Stimulated activated memory B cell treated with anti-CD40 and anti-IgM and Interleukin-4, amounts not matched to agents 10 μg/mL and 1 μg/mL and 100 μg/mL, for 72 hours (primary cell): ENCODE results near the gene RAB27B.
A peak's percentile ranks its signal among the peaks of the same experiment; 100 is the strongest.

Experiments used
- ATAC-seq: fragments of 150-1000 bp; cut with Tn5 transposase; 2 replicates; pipeline ENCODE4 v1.10.0; 2021
- H3K27ac Mint-ChIP-seq: one replicate; pipeline ENCODE4 v1.8.0; 2022; ENCODE audit warnings: mild to moderate bottlenecking, mixed read lengths
- H3K27me3 Mint-ChIP-seq: one replicate; pipeline ENCODE4 v1.8.0; 2022; ENCODE audit warnings: mixed read lengths
- H3K36me3 Mint-ChIP-seq: one replicate; pipeline ENCODE4 v1.8.0; 2022; ENCODE audit warnings: mixed read lengths
- H3K4me1 Mint-ChIP-seq: one replicate; pipeline ENCODE4 v1.8.0; 2022; ENCODE audit warnings: mixed read lengths
- H3K4me3 Mint-ChIP-seq: one replicate; pipeline ENCODE4 v1.8.0; 2022; ENCODE audit warnings: mild to moderate bottlenecking, moderate library complexity, mixed read lengths
- H3K9me3 Mint-ChIP-seq: one replicate; pipeline ENCODE4 v1.8.0; 2022; ENCODE audit warnings: mixed read lengths

The RAB27B gene, protein sequence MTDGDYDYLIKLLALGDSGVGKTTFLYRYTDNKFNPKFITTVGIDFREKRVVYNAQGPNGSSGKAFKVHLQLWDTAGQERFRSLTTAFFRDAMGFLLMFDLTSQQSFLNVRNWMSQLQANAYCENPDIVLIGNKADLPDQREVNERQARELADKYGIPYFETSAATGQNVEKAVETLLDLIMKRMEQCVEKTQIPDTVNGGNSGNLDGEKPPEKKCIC

DNA sequence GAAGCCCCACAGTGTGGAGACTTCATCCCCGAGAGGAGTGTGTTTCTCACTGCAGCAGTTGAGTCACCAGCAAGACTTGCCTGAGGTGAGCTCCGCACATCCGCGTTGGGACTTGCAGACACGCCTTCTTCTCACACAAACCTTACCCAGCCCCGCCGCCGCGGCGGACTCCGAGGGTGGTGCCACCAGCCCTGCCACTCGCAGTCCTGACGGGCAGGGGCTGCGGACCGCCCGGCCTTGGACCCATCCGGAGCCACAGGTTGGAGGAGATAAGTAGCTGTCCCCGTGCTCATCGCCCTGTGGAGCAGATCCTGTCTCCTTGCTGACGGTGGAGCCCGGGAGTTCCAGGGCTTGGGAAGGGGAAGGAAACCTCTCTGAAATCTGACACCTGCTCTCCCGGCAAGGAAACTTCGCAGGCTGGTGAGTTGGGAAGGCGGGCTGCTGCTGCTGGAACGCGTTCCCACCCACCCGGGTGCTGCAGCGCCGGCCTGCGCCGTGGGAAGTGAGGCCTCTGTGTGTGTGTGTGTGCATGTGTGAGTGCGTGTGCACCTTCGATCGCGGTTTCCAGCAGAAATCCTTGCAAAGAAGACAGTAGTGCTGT, at the start of gene RAB27B:
Gene RAB27B (plus strand): TSS at position 197 of the 601 bp plus-strand sequence. CDS start 49,109 bp downstream, outside the sequence.
- ATAC-seq = peak; percentile 77
- peaks cover 61% of the 10 kb centered on the region for H3K27me3 Mint-ChIP-seq
- peak within 1 kb of the TSS; percentile 76 for H3K4me3 Mint-ChIP-seq
- H3K27ac Mint-ChIP-seq = no peak within 1 kb of the TSS
- peaks cover 6% of the 10 kb centered on the region for H3K36me3 Mint-ChIP-seq
- peaks cover 9% of the 10 kb centered on the region for H3K4me1 Mint-ChIP-seq
- peaks cover 8% of the 10 kb centered on the region for H3K9me3 Mint-ChIP-seq

DNA sequence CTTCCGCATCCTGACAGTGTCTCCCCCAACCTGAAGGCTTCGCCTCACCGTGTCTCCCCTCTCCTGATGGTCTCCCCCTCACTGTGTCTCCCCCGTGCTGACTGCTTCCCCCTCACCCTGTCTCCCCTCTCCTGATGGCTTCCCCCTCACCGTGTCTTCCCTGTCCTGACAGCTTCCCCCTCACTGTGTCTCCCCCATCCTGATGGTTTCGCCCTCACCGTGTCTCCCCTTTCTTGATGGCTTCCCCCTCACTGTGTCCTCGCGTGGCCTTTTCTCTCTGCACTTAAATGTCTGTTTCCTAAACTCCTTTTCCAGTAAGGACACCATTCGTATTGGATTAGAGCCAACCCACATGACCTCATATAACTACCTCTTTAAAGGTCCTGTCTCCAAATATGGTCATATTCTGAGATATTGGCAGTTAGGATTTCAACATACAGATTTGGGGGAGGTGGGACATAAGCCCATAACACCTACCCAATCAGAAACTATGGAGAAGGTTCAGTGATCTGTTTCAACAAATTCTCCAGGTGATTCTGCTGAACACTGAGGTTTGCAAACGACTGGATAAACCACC, 47.9 kb upstream of the RAB27B start:
- no peak overlapping the region for H3K4me3 Mint-ChIP-seq
- ATAC-seq = no peak
- H3K9me3 Mint-ChIP-seq = peaks cover 8% of the 10 kb centered on the region
- H3K27me3 Mint-ChIP-seq = peaks cover 9% of the 10 kb centered on the region
- no peak overlapping the region for H3K27ac Mint-ChIP-seq
- no peaks in the 10 kb centered on the region for H3K4me1 Mint-ChIP-seq
- no peaks in the 10 kb centered on the region for H3K36me3 Mint-ChIP-seq

DNA sequence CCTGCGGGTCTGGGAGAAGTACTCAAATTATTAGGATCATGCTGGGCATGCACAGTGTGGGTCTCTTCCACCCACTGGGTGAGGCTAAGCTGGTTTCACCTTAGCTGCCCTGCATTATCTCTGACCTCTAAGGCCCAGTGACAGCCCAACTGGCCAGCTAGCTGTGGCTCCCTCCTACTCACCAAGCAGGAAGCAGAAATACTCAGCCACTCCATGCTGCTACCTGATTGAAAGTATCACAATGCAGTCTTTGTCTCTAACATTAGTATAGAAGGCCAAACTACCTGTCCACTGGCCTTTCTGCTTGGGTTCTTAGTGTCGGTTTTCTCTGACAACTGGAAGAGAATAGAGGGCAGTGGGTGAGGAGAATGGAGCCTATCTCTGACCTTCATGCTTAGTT, 47.3 kb upstream of the RAB27B start:
- H3K4me3 Mint-ChIP-seq = no peak overlapping the region
- no peak for ATAC-seq
- H3K36me3 Mint-ChIP-seq = no peaks in the 10 kb centered on the region
- H3K4me1 Mint-ChIP-seq = no peaks in the 10 kb centered on the region
- peaks cover 8% of the 10 kb centered on the region for H3K9me3 Mint-ChIP-seq
- peaks cover 13% of the 10 kb centered on the region for H3K27me3 Mint-ChIP-seq
- H3K27ac Mint-ChIP-seq = no peak overlapping the region

DNA sequence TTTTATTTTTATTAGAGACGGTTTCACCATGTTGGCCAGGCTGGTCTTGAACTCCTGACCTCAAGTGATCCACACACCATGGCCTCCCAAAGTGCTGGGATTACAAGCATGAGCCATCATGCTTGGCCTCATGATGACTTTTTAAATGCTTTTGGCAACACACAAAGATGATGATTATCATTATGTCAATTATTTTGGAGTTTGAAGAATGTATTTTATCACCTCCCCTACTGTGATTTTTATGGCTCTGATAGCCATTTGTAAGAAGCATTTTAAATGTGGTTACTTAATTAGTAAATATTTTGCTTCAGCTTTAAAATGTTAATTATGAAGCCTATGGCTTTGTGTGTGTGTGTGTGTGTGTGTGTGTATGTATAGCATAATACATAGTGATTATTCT, 45.1 kb upstream of the RAB27B start:
- Mint-ChIP-seq H3K27ac (no peak overlapping the region), H3K4me1 (peaks cover 7% of the 10 kb centered on the region), H3K27me3 (peaks cover 13% of the 10 kb centered on the region), H3K9me3 (peaks cover 8% of the 10 kb centered on the region), H3K4me3 (no peak overlapping the region), H3K36me3 (no peaks in the 10 kb centered on the region)
- no peak for ATAC-seq

DNA sequence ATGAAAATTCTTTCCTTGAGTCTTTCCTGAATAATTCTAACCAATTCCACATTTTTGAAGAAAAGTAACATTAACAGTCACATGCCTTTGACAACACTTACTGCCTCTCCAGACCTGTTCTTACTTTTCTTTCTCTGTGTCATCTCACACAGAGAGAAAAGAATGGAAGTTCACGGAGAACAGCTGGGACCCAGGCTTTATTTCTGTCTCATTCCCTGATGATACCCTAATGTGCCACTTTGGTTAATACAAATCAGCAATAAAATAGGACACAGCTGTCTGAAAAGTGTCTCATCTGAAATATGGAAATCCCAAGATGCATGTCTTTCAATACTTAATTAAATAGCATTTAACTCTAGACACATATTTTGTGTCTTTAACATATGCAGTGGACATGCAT, 42.1 kb upstream of the RAB27B start:
- H3K4me1 Mint-ChIP-seq = peaks cover 7% of the 10 kb centered on the region
- no peak overlapping the region for H3K4me3 Mint-ChIP-seq
- no peak for ATAC-seq
- H3K9me3 Mint-ChIP-seq = no peaks in the 10 kb centered on the region
- H3K27me3 Mint-ChIP-seq = peaks cover 13% of the 10 kb centered on the region
- no peaks in the 10 kb centered on the region for H3K36me3 Mint-ChIP-seq
- H3K27ac Mint-ChIP-seq = no peak overlapping the region

DNA sequence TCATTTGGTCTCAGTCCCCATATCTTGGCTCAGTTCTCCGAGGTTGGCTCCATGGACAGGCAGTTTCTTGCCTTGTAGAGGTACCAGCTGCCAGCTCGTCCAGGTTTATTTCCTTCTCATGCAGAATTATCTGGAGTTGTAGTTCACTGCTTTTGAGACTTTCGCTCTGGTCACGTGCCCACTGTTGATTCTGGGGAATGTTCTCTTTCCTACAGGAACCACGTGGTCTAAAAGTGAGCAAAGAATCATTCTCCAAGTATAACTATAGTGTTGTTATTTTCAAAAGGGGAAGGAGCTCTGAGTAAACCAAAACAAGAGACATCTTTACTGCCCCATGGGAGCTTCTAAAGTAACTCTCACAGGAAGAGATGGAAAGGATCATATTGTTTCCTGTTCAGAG, 41.2 kb upstream of the RAB27B start:
- Mint-ChIP-seq H3K4me1 (peaks cover 7% of the 10 kb centered on the region), H3K4me3 (no peak overlapping the region), H3K36me3 (no peaks in the 10 kb centered on the region), H3K27ac (no peak overlapping the region), H3K9me3 (no peaks in the 10 kb centered on the region), H3K27me3 (peaks cover 13% of the 10 kb centered on the region)
- ATAC-seq = no peak

DNA sequence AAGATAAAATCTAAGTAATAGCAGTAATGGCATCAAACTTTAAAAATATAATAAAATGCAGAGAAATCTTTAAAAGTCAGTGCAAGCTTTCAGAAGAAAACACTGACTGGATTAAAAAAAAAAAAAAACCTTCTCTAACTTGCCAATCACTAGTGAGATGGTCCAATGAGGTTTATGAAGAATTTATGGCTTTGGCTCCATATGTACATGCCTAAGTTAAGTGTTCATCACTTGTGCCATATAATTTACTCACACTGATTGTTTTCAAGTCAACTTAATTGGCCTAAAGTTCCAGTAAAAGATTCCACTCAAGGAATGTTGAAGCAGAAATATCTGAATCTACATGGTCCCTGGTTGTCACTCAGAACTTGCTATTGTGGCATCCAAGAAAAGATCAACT, 40.7 kb upstream of the RAB27B start:
- Mint-ChIP-seq H3K27me3 (peaks cover 13% of the 10 kb centered on the region), H3K4me1 (peaks cover 7% of the 10 kb centered on the region), H3K4me3 (no peak overlapping the region), H3K27ac (no peak overlapping the region), H3K36me3 (no peaks in the 10 kb centered on the region), H3K9me3 (no peaks in the 10 kb centered on the region)
- ATAC-seq = no peak

DNA sequence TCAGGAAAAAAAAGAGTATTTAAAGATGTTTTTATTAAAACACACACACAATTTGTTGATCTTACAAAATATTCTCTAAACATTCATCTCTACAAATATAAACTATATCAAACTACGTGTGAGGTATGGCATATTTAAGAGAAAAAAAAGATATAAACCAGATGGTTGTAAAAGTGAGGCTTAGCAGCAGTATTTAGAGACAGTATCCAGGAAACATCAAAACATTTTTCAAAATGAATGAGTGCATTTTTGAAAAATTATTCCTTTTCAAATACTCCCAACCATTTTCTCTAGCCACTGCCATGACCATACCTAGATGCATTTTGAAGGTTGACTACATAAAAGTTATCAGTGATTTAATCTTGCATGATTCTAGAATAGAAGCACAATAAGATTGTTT, 38.2 kb upstream of the RAB27B start:
- Mint-ChIP-seq H3K9me3 (no peaks in the 10 kb centered on the region), H3K4me1 (peaks cover 7% of the 10 kb centered on the region), H3K4me3 (no peak overlapping the region), H3K27ac (no peak overlapping the region), H3K27me3 (peaks cover 6% of the 10 kb centered on the region), H3K36me3 (no peaks in the 10 kb centered on the region)
- no peak for ATAC-seq

DNA sequence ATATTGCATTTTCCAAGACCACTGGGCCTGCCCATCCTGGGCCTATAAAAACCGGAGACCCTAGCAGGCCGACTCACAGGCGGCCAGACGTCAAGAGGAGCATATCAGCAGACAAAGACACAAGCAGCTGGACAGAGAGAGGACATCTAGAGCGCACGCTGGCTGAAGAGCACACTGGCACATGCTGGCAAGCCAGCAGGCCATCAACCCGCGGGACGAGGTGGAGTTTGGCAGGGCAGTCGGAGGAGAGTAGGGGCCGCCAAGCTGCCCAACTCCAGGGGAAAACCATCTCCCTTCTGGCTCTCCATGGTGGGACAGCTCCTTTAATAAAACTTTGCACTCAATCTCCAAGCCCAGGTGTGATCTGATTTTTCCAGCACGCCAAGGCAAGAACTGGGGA, 36.6 kb upstream of the RAB27B start:
- H3K9me3 Mint-ChIP-seq = no peaks in the 10 kb centered on the region
- H3K27me3 Mint-ChIP-seq = no peaks in the 10 kb centered on the region
- H3K27ac Mint-ChIP-seq = no peak overlapping the region
- no peak overlapping the region for H3K4me3 Mint-ChIP-seq
- peaks cover 7% of the 10 kb centered on the region for H3K4me1 Mint-ChIP-seq
- ATAC-seq = no peak
- H3K36me3 Mint-ChIP-seq = no peaks in the 10 kb centered on the region

DNA sequence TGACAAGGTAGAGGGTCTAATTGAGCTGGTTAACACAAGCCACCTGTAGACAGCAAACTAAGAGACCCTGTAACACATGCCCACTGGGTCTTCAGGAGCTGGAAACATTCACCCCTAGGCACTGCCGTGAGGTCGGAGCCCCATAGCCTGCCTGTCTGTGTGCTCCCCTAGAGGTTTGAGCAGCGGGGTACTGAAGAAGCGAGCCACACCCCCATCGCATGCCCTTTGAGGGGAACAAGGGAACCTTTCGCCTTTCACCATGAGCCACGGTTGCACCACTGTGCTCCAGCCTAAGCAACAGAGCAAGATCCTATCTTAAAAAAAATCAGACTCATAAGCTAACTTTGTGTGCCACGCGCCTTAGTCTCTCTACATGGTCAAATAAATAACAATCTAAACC, 36.2 kb upstream of the RAB27B start:
- Mint-ChIP-seq H3K4me1 (peaks cover 6% of the 10 kb centered on the region), H3K27ac (no peak overlapping the region), H3K9me3 (no peaks in the 10 kb centered on the region), H3K4me3 (no peak overlapping the region), H3K27me3 (no peaks in the 10 kb centered on the region), H3K36me3 (no peaks in the 10 kb centered on the region)
- no peak for ATAC-seq

DNA sequence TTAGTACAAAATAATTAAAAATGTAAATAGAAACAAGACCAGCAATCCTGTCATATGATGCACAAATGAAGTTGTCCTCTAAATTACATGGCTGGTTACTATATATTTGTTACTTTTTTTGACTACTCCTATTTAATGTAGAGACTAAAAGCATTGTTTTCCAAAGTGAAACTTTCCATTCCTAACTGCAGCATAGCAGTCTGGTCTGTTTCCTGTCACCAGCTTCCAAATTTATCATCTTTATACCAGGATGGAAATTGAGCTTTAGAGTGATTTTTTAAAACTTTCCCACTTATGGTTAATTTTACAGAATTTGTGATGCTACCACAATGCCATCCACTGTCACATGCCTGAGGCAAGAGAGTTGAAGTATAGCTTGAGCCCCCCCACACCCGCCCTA, 33.5 kb upstream of the RAB27B start:
- ATAC-seq = no peak
- H3K27ac Mint-ChIP-seq = no peak overlapping the region
- no peak overlapping the region for H3K4me3 Mint-ChIP-seq
- no peaks in the 10 kb centered on the region for H3K27me3 Mint-ChIP-seq
- no peaks in the 10 kb centered on the region for H3K4me1 Mint-ChIP-seq
- no peaks in the 10 kb centered on the region for H3K9me3 Mint-ChIP-seq
- H3K36me3 Mint-ChIP-seq = no peaks in the 10 kb centered on the region

DNA sequence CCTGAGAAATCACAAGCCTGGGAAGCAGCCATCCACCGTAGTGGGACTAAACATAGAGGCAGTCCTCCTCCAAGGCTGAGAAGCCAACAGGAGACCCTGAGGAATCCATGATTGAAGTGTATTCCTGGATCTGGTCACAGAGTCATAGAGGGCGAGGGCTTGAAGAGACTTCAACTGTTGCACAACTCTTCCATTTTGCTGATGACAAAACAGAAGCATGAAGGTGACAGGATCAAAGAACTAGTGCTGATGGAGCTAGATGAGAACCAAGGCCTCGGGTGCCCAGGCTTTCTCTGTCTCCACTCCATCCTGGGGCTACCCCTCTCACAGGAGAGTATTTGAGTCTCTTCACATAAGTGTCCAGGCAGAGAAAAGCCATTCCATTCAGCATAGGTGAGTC, 30.1 kb upstream of the RAB27B start:
- no peaks in the 10 kb centered on the region for H3K9me3 Mint-ChIP-seq
- no peaks in the 10 kb centered on the region for H3K36me3 Mint-ChIP-seq
- H3K27me3 Mint-ChIP-seq = no peaks in the 10 kb centered on the region
- ATAC-seq = no peak
- no peaks in the 10 kb centered on the region for H3K4me1 Mint-ChIP-seq
- H3K27ac Mint-ChIP-seq = no peak overlapping the region
- H3K4me3 Mint-ChIP-seq = no peak overlapping the region

DNA sequence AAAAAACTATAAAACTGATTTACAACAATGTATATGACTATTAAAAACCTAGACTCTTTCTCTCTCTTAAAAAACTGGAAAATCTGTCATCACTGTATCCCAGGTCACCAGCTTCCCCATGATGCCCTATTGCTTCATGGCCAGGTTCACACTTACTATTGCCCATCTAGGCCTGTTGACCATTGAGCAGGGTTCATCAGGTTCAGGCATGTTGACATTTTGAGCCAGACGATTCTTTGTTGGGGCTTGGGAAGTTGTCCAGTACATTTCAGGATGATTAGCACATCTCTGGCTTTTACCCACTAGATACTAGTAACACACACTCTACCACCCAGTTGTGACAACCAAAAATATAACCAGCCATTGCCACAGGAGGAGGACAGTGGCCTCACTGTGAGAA, 26.9 kb upstream of the RAB27B start:
- Mint-ChIP-seq H3K27me3 (peaks cover 11% of the 10 kb centered on the region), H3K9me3 (no peaks in the 10 kb centered on the region), H3K27ac (no peak overlapping the region), H3K4me3 (no peak overlapping the region), H3K4me1 (peaks cover 10% of the 10 kb centered on the region), H3K36me3 (no peaks in the 10 kb centered on the region)
- ATAC-seq = no peak

DNA sequence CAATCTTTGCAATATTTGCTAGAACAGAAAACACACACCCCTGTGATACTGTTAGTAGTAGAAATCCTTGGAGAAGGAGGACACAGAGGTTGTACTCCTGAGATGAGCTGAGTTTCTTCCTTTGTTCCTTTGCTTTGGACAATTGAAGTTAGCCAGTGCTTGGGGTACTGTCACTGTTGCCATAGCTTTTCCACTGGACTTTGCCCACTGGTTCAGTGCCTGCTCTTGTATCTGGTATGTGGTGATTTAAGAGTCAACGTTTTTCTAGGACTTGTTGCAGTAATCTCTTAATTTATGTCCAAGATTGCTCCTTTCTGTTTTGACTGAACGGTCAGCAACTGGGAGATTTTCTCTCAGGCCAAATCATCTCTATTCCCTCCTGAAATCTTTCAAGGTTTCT, 26.1 kb upstream of the RAB27B start:
- Mint-ChIP-seq H3K4me3 (no peak overlapping the region), H3K27ac (no peak overlapping the region), H3K36me3 (no peaks in the 10 kb centered on the region), H3K4me1 (peaks cover 10% of the 10 kb centered on the region), H3K9me3 (no peaks in the 10 kb centered on the region), H3K27me3 (peaks cover 11% of the 10 kb centered on the region)
- ATAC-seq = no peak

DNA sequence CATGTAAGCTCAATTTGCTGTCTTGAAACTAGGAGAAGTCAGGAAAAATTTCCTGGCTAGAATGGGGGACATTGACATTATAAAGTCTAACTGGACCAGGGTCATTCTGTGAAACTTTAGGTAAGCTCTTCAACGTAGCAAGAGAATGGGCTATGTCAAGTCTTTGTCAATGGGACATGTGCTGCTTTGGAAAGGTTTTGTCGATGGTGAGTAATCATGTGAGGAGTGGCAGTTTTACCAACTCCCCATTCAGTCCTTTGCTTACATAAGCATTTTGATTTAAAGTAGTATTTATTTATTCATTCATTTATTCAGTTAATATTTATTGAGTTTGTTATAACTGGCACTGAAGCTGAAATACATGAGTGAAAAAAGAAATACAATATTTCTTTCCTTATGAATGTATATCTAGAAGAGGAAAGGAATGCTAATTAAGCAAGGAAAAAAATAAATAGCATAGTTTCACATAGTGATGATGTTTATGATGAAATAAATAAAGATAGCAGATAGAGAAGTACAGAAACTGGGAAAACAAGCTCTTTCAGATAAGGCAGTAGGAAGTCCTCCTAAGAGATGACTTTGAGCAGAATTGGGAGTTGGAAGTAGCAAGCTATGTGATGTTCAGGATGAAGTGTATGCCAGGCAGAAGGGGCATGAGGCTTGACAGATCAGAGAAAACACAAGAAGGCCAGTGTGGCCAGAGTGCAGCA, 25.4 kb upstream of the RAB27B start:
- H3K36me3 Mint-ChIP-seq = no peaks in the 10 kb centered on the region
- no peak overlapping the region for H3K4me3 Mint-ChIP-seq
- ATAC-seq = no peak
- H3K27me3 Mint-ChIP-seq = peaks cover 11% of the 10 kb centered on the region
- H3K27ac Mint-ChIP-seq = no peak overlapping the region
- H3K9me3 Mint-ChIP-seq = no peaks in the 10 kb centered on the region
- peaks cover 10% of the 10 kb centered on the region for H3K4me1 Mint-ChIP-seq
